SK-N-SH (cell line): ENCODE results near the gene TAOK3. TPM values are rescaled to one million over a fixed set of nuclear protein-coding genes. Genes with fewer than 3 reads are reported as not detected.
A peak's percentile ranks its signal among the peaks of the same experiment; 100 is the strongest.

Experiments
- CTCF ChIA-PET: fragments of 300-600, 350-600 bp; formaldehyde crosslinking; extraction: SDS; loops from one replicate; lab custom pipeline; 2021; lab: Yijun Ruan, JAX
- POLR2A ChIA-PET: fragments of 350-600 bp; sonication (Branson Sonifier 250); formaldehyde crosslinking; extraction: SDS; loops from one replicate; lab custom pipeline; 2020; ENCODE audit warnings: antibody characterized with exemption, inconsistent platforms; lab: Yijun Ruan, JAX
- DNase-seq: peaks from one replicate; pipeline ENCODE4 v3.0.0; 2012
- H2AFZ ChIP-seq: fragments of 200-600 bp; sonication (generic); 2 replicates; pipeline ENCODE4 v1.8.1; 2016; ENCODE audit warnings: antibody characterized with exemption, mild to moderate bottlenecking, low read depth
- H3F3A ChIP-seq: fragments of 200-600 bp; sonication (generic); replicated peaks from 2 replicates; pipeline ENCODE3; 2016; ENCODE audit warnings: antibody characterized with exemption, mild to moderate bottlenecking; ENCODE audit not compliant: insufficient read depth
- H3K27ac ChIP-seq, 2 experiments: fragments of 200-500 bp in 1 of 2; fragments of 200-600 bp in 1 of 2; sonication (Bioruptor generic) in 1 of 2; sonication (generic), shearing (Covaris generic) in 1 of 2; 2 replicates each; pipeline versions ENCODE4 v1.5.1 to v1.6.1; 2014 to 2016; ENCODE audit warnings: low read depth in 2 of 2, inconsistent platforms in 1 of 2, low read length in 1 of 2, mild to moderate bottlenecking in 1 of 2, mixed read lengths in 1 of 2
- H3K27me3 ChIP-seq: fragments of 200-600 bp; sonication (generic), shearing (Covaris generic); 2 replicates; pipeline ENCODE4 v1.6.1; 2016; ENCODE audit warnings: mixed run types; ENCODE audit not compliant: insufficient read depth
- H3K36me3 ChIP-seq, 2 experiments: fragments of 200-500 bp in 1 of 2; fragments of 200-600 bp in 1 of 2; sonication (Bioruptor generic) in 1 of 2; sonication (generic) in 1 of 2; replicated peaks in 1 of 2; 2 replicates each; pipeline versions ENCODE3 to v1.5.1; 2014 to 2016; ENCODE audit warnings: low read length in 1 of 2, mild to moderate bottlenecking in 1 of 2; ENCODE audit not compliant: insufficient read depth in 2 of 2, control insufficient read depth in 1 of 2
- H3K4me1 ChIP-seq, 2 experiments: fragments of 200-500 bp in 1 of 2; fragments of 200-600 bp in 1 of 2; sonication (Bioruptor generic) in 1 of 2; sonication (generic), shearing (Covaris generic) in 1 of 2; 2 replicates each; pipeline versions ENCODE4 v1.5.1 to v1.6.1; 2014 to 2016; ENCODE audit warnings: low read depth in 1 of 2, low read length in 1 of 2, mixed run types in 1 of 2; ENCODE audit not compliant: insufficient read depth in 2 of 2, control insufficient read depth in 1 of 2
- H3K4me2 ChIP-seq: fragments of 200-600 bp; sonication (generic), shearing (Covaris generic); 2 replicates; pipeline ENCODE4 v1.6.1; 2017; ENCODE audit warnings: mixed run types
- H3K4me3 ChIP-seq, 2 experiments: fragments of 200-500 bp in 1 of 2; fragments of 200-600 bp in 1 of 2; sonication (Bioruptor generic) in 1 of 2; sonication (generic), shearing (Covaris generic) in 1 of 2; 2 replicates each; pipeline versions ENCODE4 v1.5.1 to v1.8.1; 2014 to 2016; ENCODE audit warnings: low read depth in 2 of 2, inconsistent platforms in 1 of 2, low read length in 1 of 2, mild to moderate bottlenecking in 1 of 2, mixed read lengths in 1 of 2, moderate library complexity in 1 of 2
- H3K79me2 ChIP-seq: fragments of 200-600 bp; sonication (generic); 2 replicates; pipeline ENCODE4 v1.8.1; 2017; ENCODE audit warnings: mild to moderate bottlenecking; ENCODE audit not compliant: insufficient read depth
- H3K9ac ChIP-seq: fragments of 200-600 bp; sonication (generic); 2 replicates; pipeline ENCODE4 v1.6.1; 2017; ENCODE audit warnings: mixed run types
- H3K9me2 ChIP-seq: fragments of 200-600 bp; sonication (generic); 2 replicates; pipeline ENCODE4 v1.6.1; 2017; ENCODE audit warnings: mixed run types
- H3K9me3 ChIP-seq: fragments of 200-600 bp; sonication (generic); 2 replicates; pipeline ENCODE4 v1.6.1; 2017; ENCODE audit warnings: mixed run types, mild to moderate bottlenecking, moderate library complexity
- H4K20me1 ChIP-seq: fragments of 200-600 bp; sonication (generic); 2 replicates; pipeline ENCODE4 v1.6.1; 2017; ENCODE audit warnings: mild to moderate bottlenecking, mixed run types; ENCODE audit not compliant: insufficient read depth
- CHD2 ChIP-seq: fragments of 150-350 bp; IDR thresholded peaks from 2 replicates; pipeline ENCODE4 v1.6.1; 2018; ENCODE audit warnings: low read length; ENCODE audit not compliant: partially characterized antibody
- ELF1 ChIP-seq: IDR thresholded peaks from 2 replicates; pipeline ENCODE4 v1.4.0; 2012
- EZH2phosphoT487 ChIP-seq: fragments of 200-600 bp; sonication (generic); IDR thresholded peaks from 2 replicates; pipeline ENCODE4 v1.6.1; 2017; ENCODE audit warnings: low read depth, mixed run types, mild to moderate bottlenecking, antibody characterized with exemption, moderate library complexity, borderline replicate concordance
- FOSL2 ChIP-seq: IDR thresholded peaks from 2 replicates; pipeline ENCODE4 v1.4.0; 2012; ENCODE audit warnings: low read depth, mild to moderate bottlenecking, moderate library complexity, borderline replicate concordance
- FOXM1 ChIP-seq: IDR thresholded peaks from 2 replicates; pipeline ENCODE4 v1.4.0; 2012; ENCODE audit warnings: low read depth, mild to moderate bottlenecking
- GABPA ChIP-seq: IDR thresholded peaks from 2 replicates; pipeline ENCODE4 v1.4.0; 2012; ENCODE audit warnings: low read depth, mild to moderate bottlenecking
- JUND ChIP-seq: IDR thresholded peaks from 2 replicates; pipeline ENCODE4 v1.4.0; 2012
- MAX ChIP-seq: IDR thresholded peaks from 2 replicates; pipeline ENCODE4 v1.4.0; 2012; ENCODE audit warnings: low read depth
- PBX3 ChIP-seq: IDR thresholded peaks from 2 replicates; pipeline ENCODE4; 2012
- REST ChIP-seq: IDR thresholded peaks from 2 replicates; pipeline ENCODE4 v1.6.1; 2012; ENCODE audit warnings: mild to moderate bottlenecking, low read depth, low read length, moderate library complexity
- RXRA ChIP-seq: IDR thresholded peaks from 2 replicates; pipeline ENCODE4 v1.4.0; 2012; ENCODE audit warnings: low read depth, mild to moderate bottlenecking, borderline replicate concordance
- SMC3 ChIP-seq: IDR thresholded peaks from 2 replicates; pipeline ENCODE4 v1.6.1; 2012; ENCODE audit warnings: low read depth, low read length, improper control_type of control experiment
- TCF12 ChIP-seq: IDR thresholded peaks from 2 replicates; pipeline ENCODE4 v1.4.0; 2012
- USF2 ChIP-seq: fragments of 150-350 bp; IDR thresholded peaks from 2 replicates; pipeline ENCODE4 v1.6.1; 2017; ENCODE audit warnings: antibody characterized with exemption, low read length, low read depth, borderline replicate concordance
- YY1 ChIP-seq: IDR thresholded peaks from 2 replicates; pipeline ENCODE4 v1.4.0; 2012; ENCODE audit warnings: low read depth, mild to moderate bottlenecking
- WGBS: methylation state at CpG from one replicate; pipeline ENCODE4 v1.1.6; 2017; ENCODE audit warnings: low lambda C conversion rate; 5-methylcytosine and 5-hydroxymethylcytosine counted together
- polyA plus RNA-seq, 3 experiments: library from polyadenylated mRNA; depleted of rRNA; stranded (reverse); fragments of >200 nt; gene quantifications; 2 replicates each; pipeline ENCODE4 v1.2.3, GENCODE V29; 2012

Gene TAOK3
- polyA plus RNA-seq, 1 of the 3 experiments (the other 2 are of a cell fraction): 18.1 TPM

- no peaks in the 10 kb centered on the region for H3K9me2 ChIP-seq
- no peak overlapping the region for H3K4me3 ChIP-seq
- H3F3A ChIP-seq: peaks cover 5% of the 10 kb centered on the region
- H2AFZ ChIP-seq: no peak overlapping the region
- DNase-seq: no peak
- H3K4me2 ChIP-seq: no peak overlapping the region
- no peak for TF ChIP-seq GABPA
- peak; percentile 87 for TF ChIP-seq REST
- WGBS: 100% methylated on average over 1 of the region's 1 CpG
- no peaks in the 10 kb centered on the region for H3K79me2 ChIP-seq
- no peak overlapping the region for H3K9ac ChIP-seq
- no peaks in the 10 kb centered on the region; a peak in 1 of 4 replicates for H3K4me1 ChIP-seq
- ChIA-PET POLR2A (interaction anchor here (0.6 kb wide), 2 partner anchors 15 to 26 kb away, joined by 3 to 5 read pairs; no protein-coding TSS in a partner anchor), CTCF (interaction anchor here (0.6 to 1.1 kb wide), 6 partner anchors 11 to 267 kb away, joined by 3 to 5 read pairs (median 3); partner anchors contain the start of gene SUDS3)
- H3K27me3 ChIP-seq: no peaks in the 10 kb centered on the region
- H3K36me3 ChIP-seq: no peaks in the 10 kb centered on the region
- no peaks in the 10 kb centered on the region for H4K20me1 ChIP-seq
- no peak overlapping the region for H3K27ac ChIP-seq
- H3K9me3 ChIP-seq: no peaks in the 10 kb centered on the region
These were observed 263.6 kb downstream of the TAOK3 start for GRCh38 chr12:118109088-118109487.

- ChIA-PET POLR2A (no interaction called here), CTCF (no interaction called here)
- H3K4me3 ChIP-seq: no peak overlapping the region
- H3F3A ChIP-seq: peaks cover 5% of the 10 kb centered on the region
- no peaks in the 10 kb centered on the region for H3K9me3 ChIP-seq
- no peaks in the 10 kb centered on the region for H3K9me2 ChIP-seq
- no peaks in the 10 kb centered on the region for H3K36me3 ChIP-seq
- TF ChIP-seq CHD2 (no peak), JUND (no peak), TCF12 (no peak), ELF1 (no peak), SMC3 (no peak)
- H4K20me1 ChIP-seq: no peaks in the 10 kb centered on the region
- DNase-seq: no peak
- WGBS: 87% methylated on average over 8 of the region's 8 CpGs
- peaks cover 0 to 2% of the 10 kb centered on the region in 2 experiments; a peak in 1 of 4 replicates for H3K4me1 ChIP-seq
- no peak overlapping the region for H3K4me2 ChIP-seq
- H3K27ac ChIP-seq: no peak overlapping the region
- H3K79me2 ChIP-seq: peaks cover 5% of the 10 kb centered on the region; the same call in 1 of the 2 replicates
- H3K27me3 ChIP-seq: no peaks in the 10 kb centered on the region
- no peak overlapping the region for H2AFZ ChIP-seq
- H3K9ac ChIP-seq: no peak overlapping the region
These were observed 265.0 kb downstream of the TAOK3 start for GRCh38 chr12:118107694-118108093.

- CTCF ChIA-PET: no interaction called here
- 89% methylated on average over 4 of the region's 4 CpGs for WGBS
- H3K27ac ChIP-seq: no peak overlapping the region
- no peak for TF ChIP-seq USF2
- TF ChIP-seq YY1: no peak
- TF ChIP-seq EZH2phosphoT487: no peak
- TF ChIP-seq PBX3: no peak
- no peak for TF ChIP-seq MAX
- TF ChIP-seq RXRA: no peak
- TF ChIP-seq JUND: no peak
- TF ChIP-seq FOSL2: no peak
- TF ChIP-seq FOXM1: no peak
These were observed 265.7 kb downstream of the TAOK3 start for GRCh38 chr12:118107011-118107410.

More at GRCh38 chr12:118107011-118107410, 265.7 kb downstream of the TAOK3 start:
- Histone ChIP-seq H3K4me1 (peaks cover 0 to 7% of the 10 kb centered on the region in 2 experiments; a peak in 1 of 4 replicates), H3F3A (peaks cover 5% of the 10 kb centered on the region), H3K4me3 (no peak overlapping the region), H3K9me3 (no peaks in the 10 kb centered on the region), H3K9ac (no peak overlapping the region), H3K79me2 (peaks cover 12% of the 10 kb centered on the region), H3K9me2 (no peaks in the 10 kb centered on the region), H4K20me1 (no peaks in the 10 kb centered on the region), H3K27me3 (no peaks in the 10 kb centered on the region), H3K36me3 (no peaks in the 10 kb centered on the region), H2AFZ (no peak overlapping the region), H3K4me2 (no peak overlapping the region)
- DNase-seq: no peak
- POLR2A ChIA-PET: no interaction called here
